Skeletal muscle satellite cell (primary cell): ENCODE results near the gene SH3PXD2A.
A peak's percentile ranks its signal among the peaks of the same experiment; 100 is the strongest.
"Not testable (repeated sequence)": the region's sequence is repeated elsewhere in the genome, so short reads cannot be mapped to it uniquely, and the experiment has no call there.

Source experiments
- H3K27me3 ChIP-seq: 2 replicates; pipeline ENCODE4 v1.7.0; 2013; ENCODE audit warnings: low read length; ENCODE audit not compliant: control insufficient read depth, insufficient read depth
- H3K36me3 ChIP-seq: 2 replicates; pipeline ENCODE4 v1.7.0; 2013; ENCODE audit warnings: mild to moderate bottlenecking, control low read depth, low read length; ENCODE audit not compliant: insufficient read depth
- H3K4me1 ChIP-seq: 2 replicates; pipeline ENCODE4 v1.7.0; 2013; ENCODE audit warnings: low read length; ENCODE audit not compliant: control insufficient read depth, insufficient read depth
- H3K4me2 ChIP-seq: 2 replicates; pipeline ENCODE4 v1.7.0; 2013; ENCODE audit warnings: mild to moderate bottlenecking, low read length
- H3K4me3 ChIP-seq: 2 replicates; pipeline ENCODE4 v1.7.0; 2013; ENCODE audit warnings: low read length
- H3K9ac ChIP-seq: 2 replicates; pipeline ENCODE4 v1.7.0; 2013; ENCODE audit warnings: mild to moderate bottlenecking, low read depth, low read length, moderate library complexity
- H3K9me3 ChIP-seq: replicated peaks from 2 replicates; pipeline ENCODE4 v1.7.0; 2013; ENCODE audit warnings: mild to moderate bottlenecking, control low read depth, low read length

Gene SH3PXD2A

DNA sequence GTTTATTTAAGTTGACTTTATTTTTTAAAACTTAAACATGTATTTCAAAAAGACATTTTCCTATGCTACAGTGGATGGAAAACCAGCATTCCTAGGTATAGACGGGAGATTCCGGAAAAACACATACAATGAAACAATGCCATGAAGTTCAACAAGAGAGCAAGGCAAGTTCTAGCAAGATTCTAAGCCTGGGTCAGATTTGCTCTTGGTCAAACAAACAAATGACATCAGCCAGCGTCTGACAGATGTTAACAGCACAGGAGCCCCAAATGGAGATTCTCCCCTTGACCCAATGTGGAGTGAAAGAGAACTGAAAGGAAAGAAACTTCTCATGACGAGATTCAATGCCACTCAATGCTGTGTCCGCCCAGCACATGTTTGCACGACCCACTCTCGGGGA, 212.0 kb downstream of the SH3PXD2A start:
- Histone ChIP-seq H3K4me2 (no peak overlapping the region), H3K27me3 (no peaks in the 10 kb centered on the region), H3K36me3 (peaks cover 8% of the 10 kb centered on the region), H3K9me3 (no peaks in the 10 kb centered on the region), H3K9ac (no peak overlapping the region), H3K4me3 (no peak overlapping the region), H3K4me1 (peaks cover 38% of the 10 kb centered on the region)

DNA sequence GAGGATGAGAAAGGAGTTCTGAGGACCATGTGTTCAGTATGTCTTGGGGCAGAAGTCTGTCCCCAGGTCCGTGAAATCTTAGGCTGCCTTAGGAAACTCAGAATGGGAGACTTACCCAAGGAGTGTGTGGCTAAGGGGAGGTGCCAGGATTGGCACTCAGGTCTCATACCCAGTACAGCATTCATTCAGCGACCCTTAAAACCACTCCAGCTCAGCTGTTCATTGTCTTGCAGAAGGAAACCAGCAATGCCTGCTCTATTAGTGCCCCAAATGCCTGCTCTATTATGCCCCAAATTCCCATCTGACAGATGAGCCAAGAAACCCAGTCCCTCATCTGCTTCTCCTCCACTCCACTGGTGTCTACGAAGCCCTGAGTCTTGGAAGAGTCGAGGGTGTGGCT, 214.1 kb downstream of the SH3PXD2A start:
- H3K4me3 ChIP-seq: no peak overlapping the region
- no peaks in the 10 kb centered on the region for H3K9me3 ChIP-seq
- H3K4me1 ChIP-seq: peaks cover 50% of the 10 kb centered on the region
- no peaks in the 10 kb centered on the region for H3K36me3 ChIP-seq
- no peak overlapping the region for H3K9ac ChIP-seq
- H3K27me3 ChIP-seq: no peaks in the 10 kb centered on the region
- no peak overlapping the region for H3K4me2 ChIP-seq

DNA sequence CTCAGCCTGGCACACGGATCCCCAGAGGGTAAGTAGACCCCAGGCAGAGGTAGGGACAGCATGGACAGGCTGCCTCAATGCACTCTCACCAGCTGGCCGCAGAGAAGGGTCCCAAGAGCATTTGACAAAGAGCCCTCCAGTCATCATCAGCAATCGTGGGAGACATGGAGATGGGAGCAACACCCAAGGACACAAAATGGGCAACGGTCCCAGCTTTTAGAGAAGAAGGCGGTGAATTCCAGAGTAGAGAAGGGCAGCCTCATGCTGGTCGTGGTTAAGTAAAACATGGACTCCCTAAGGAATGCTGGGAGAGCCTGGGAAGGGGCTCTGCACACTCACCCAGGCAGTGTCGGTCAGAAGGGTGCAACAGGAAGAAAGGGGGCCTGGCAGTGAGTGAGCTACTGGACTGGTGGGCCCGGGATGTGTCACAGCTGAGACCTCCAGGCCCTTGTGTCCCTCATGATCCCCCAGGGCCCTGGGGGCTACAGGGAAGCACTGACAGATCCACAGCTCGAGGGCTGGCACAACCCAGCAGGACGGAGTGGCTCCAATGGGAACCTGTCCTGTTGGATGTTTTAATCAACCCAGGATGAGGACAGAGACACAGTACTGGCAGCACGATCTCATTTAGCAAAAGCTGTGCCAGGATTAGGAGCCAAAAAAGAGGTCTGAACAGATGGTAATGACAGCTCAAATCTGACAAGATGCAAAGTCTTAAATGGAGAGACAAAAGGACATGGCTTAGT, 214.8 kb downstream of the SH3PXD2A start:
- no peak overlapping the region for H3K4me2 ChIP-seq
- no peak overlapping the region for H3K4me3 ChIP-seq
- no peak overlapping the region for H3K9ac ChIP-seq
- H3K9me3 ChIP-seq: no peaks in the 10 kb centered on the region
- peaks cover 48% of the 10 kb centered on the region for H3K4me1 ChIP-seq
- no peaks in the 10 kb centered on the region for H3K27me3 ChIP-seq
- no peaks in the 10 kb centered on the region for H3K36me3 ChIP-seq

DNA sequence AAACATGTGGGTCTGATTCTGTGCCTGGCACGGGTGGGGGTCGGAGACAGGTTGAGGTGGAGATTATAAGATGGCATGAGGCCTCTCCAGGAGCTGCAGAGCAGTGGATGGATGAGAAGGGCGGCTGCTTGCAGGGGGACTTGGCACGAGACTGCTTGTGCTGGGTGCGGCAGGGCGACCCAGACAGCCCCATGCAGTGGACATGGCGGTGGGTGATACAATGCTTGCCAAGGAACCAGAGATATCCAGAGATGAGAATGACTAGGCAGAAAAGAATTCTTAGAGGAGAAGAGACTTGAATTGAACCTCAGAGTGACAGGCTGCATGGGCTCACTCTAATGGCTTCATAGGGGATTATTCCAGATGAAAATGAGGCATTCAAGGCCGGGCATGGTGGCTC, 216.4 kb downstream of the SH3PXD2A start:
- Histone ChIP-seq H3K4me1 (peaks cover 41% of the 10 kb centered on the region), H3K36me3 (no peaks in the 10 kb centered on the region)

DNA sequence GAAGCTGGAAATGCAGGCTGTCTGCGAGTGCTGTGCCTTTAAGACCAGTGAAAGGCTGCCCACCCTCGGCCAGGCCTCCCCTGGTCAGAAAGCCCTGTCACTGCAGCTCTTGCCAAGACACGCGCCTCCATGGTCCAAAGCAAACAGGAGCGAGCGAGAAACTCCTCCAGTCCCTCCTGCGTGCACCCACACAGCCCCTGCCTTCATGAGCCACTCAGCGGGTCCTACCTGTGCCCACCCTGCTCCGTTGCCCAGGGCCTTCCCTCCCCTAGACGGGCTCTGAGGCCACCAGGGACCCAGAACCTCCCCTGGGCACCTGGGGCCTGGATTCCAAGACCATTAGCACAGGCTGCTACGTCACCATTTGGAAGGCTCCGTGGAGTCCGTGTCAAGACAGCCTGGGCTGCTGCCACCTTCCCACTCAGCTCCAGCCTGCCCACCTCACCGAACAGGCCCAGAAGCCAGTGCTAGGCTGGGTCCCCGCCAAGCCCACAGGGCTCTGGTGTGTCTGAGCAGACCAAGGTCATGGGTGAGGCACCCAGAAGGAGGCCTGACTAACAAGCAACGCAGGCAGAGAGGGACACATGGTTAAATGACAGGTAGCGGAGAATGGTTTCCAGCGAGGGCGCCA, 217.3 kb downstream of the SH3PXD2A start:
- Histone ChIP-seq H3K4me3 (no peak overlapping the region), H3K9me3 (no peaks in the 10 kb centered on the region), H3K36me3 (no peaks in the 10 kb centered on the region), H3K4me1 (peaks cover 41% of the 10 kb centered on the region), H3K4me2 (peak overlapping the region; percentile 74), H3K27me3 (no peaks in the 10 kb centered on the region), H3K9ac (no peak overlapping the region)

More for the DNA sequence above, 216.4 kb downstream of the SH3PXD2A start:
- no peak overlapping the region for H3K4me3 ChIP-seq
- no peak overlapping the region for H3K9ac ChIP-seq
- H3K9me3 ChIP-seq: no peaks in the 10 kb centered on the region
- H3K4me2 ChIP-seq: no peak overlapping the region
- H3K27me3 ChIP-seq: no peaks in the 10 kb centered on the region

DNA sequence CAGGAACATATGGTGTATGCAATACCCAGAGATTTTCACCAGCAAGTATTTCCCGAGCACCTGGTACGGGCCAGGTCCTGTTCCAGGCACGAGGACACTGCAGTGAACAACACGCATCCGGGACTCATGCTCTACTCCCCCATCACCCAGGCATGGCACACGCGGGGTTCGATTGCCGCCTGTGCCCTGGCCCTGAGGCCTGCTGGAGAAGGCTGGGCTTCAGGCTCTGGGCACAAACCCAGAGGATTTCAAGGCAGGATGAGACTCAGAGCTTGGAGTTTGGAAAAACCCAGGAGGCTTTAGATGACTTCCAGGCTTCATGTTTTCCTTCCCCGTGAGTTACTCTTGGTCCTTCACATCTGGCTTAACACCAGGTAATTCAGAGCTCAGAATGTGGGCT, 218.4 kb downstream of the SH3PXD2A start:
- Histone ChIP-seq H3K4me2 (peak overlapping the region; percentile 74), H3K9me3 (no peaks in the 10 kb centered on the region), H3K4me1 (peaks cover 41% of the 10 kb centered on the region), H3K9ac (no peak overlapping the region), H3K4me3 (no peak overlapping the region), H3K36me3 (peaks cover 2% of the 10 kb centered on the region), H3K27me3 (no peaks in the 10 kb centered on the region)

DNA sequence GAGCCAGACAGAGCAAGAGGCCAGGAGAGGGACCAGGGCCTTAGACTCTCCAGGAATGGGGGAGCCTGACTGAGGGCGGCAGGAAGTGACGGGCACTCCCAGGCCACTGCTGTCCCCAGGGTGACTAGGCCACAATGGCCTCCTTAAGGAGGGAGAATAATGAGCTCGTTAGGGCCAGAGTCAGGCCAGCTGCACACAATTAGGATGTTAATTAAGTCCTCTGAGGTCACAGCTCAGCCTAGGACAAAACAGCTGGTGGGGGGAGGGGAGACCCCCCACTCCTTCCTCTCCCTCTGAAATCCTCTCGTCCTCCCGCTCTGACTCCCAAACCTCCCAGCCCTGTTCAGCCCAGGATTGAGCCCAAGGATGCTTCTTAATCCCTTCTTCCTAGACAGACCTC, 218.9 kb downstream of the SH3PXD2A start:
- Histone ChIP-seq H3K9me3 (no peaks in the 10 kb centered on the region), H3K27me3 (no peaks in the 10 kb centered on the region), H3K36me3 (peaks cover 8% of the 10 kb centered on the region), H3K4me3 (no peak overlapping the region), H3K4me2 (no peak overlapping the region), H3K4me1 (peaks cover 41% of the 10 kb centered on the region), H3K9ac (no peak overlapping the region)

DNA sequence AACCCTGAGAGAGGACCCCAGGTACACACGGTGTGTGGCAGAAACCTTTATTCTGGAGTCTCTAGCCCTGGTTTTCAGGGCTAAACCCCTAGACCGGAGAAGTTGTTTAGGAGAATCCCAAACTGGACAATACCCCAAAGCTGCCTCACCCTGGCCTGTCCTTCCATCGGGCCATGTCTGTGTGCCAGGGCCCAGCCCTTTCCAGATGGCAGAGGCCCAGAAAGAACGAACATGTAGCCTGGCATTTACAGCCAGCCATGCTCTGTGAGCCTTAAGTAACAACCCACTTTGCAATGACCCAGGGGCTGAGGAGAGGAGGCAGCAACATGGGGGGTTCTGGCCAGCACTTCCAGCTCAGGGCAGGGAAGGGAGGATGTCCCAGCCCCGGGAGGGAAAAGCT, 219.8 kb downstream of the SH3PXD2A start:
- Histone ChIP-seq H3K4me3 (no peak overlapping the region), H3K27me3 (no peaks in the 10 kb centered on the region), H3K9ac (no peak overlapping the region), H3K4me2 (no peak overlapping the region), H3K9me3 (no peaks in the 10 kb centered on the region), H3K36me3 (peaks cover 10% of the 10 kb centered on the region), H3K4me1 (peaks cover 41% of the 10 kb centered on the region)

DNA sequence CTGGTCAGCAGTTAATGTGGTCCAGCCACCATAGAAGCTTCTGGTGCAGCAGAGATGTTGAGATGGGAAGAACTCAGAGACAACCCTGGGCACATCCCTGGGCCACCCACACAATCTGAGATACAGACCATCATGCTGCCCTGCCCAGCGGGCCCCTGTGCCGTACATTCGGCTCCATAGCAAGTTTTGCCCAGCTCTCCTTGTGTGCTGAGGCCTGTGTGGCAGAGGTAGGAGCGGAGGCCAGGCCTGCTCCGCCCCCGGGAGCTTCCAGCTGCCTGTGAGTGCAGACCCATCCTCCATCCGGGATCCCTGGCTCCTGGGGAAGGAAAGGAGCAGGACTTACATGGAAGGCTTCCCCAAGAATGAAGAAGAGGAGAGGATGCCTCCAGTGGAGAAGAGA, 221.5 kb downstream of the SH3PXD2A start:
- peaks cover 38% of the 10 kb centered on the region for H3K4me1 ChIP-seq
- H3K4me2 ChIP-seq: no peak overlapping the region
- H3K9ac ChIP-seq: no peak overlapping the region
- H3K9me3 ChIP-seq: no peaks in the 10 kb centered on the region
- no peaks in the 10 kb centered on the region for H3K27me3 ChIP-seq
- peaks cover 10% of the 10 kb centered on the region for H3K36me3 ChIP-seq
- H3K4me3 ChIP-seq: no peak overlapping the region

DNA sequence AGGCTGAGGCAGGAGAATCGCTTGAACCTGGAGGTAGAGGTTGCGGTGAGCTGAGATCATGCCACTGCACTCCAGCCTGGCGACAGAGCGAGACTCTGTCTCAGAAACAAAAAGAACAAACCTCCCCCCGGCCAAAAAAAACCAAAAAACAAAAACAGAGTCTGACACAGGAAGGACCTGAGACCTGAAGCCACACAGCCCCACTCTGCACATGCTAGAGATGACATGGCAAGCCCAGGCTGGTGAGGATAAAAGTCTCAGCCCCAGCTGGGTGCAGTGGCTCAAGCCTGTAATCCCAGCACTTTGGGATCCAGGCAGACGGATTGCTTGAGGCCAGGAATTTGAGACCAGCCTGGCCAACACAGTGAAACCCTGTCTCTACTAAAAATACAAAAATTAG, 222.5 kb downstream of the SH3PXD2A start:
- H3K4me2 ChIP-seq, H3K9me3 ChIP-seq, H3K27me3 ChIP-seq, H3K4me3 ChIP-seq, H3K9ac ChIP-seq: not testable (repeated sequence)
- peaks cover 11% of the 10 kb centered on the region for H3K36me3 ChIP-seq
- peaks cover 28% of the 10 kb centered on the region for H3K4me1 ChIP-seq

DNA sequence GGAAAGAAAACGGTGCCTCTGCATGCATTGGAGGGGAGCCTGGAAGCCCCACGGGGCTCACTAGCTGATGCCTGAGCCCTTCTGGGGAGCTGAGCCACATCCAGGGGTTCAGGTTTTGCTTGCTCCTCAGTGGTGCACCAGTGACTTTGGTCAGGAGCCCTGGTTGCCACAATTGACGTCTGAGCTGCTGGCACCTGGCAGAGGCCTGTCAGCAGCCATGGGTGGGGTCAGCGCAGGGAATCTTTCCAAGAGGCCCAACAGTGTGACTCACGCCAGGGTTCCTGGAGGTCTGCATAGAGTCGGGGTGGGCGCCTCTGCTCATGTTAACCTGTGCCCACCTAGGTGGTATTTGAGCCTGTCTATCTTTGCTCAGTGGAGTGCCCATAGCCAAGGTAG, 223.1 kb downstream of the SH3PXD2A start:
- Histone ChIP-seq H3K4me2 (no peak overlapping the region), H3K36me3 (peaks cover 17% of the 10 kb centered on the region), H3K27me3 (no peaks in the 10 kb centered on the region), H3K9me3 (no peaks in the 10 kb centered on the region), H3K4me1 (peaks cover 22% of the 10 kb centered on the region), H3K9ac (no peak overlapping the region), H3K4me3 (no peak overlapping the region)

DNA sequence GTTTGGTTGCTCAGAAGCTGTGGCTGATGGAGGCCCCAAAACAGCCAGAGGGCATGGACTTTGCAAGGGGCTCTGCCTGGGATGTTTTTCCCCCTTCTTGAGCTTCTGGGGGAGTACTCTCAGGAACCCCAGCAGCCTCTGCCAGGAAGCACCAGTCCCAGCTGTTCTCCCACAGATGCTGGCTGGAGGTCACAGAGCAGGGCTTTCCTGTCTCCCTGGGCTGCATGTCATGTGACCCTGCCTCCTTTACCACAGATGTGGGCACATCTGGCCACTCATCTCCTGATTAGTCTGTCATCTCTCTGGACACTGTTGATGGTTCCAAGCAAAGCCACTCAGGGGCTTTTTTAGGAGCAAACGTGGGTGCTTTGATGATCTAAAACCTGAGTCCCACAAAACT, 225.2 kb downstream of the SH3PXD2A start:
- no peak overlapping the region for H3K4me2 ChIP-seq

More for the DNA sequence above, 225.2 kb downstream of the SH3PXD2A start:
- peaks cover 3% of the 10 kb centered on the region for H3K4me1 ChIP-seq
- no peaks in the 10 kb centered on the region for H3K27me3 ChIP-seq
- H3K4me3 ChIP-seq: no peak overlapping the region
- H3K9ac ChIP-seq: no peak overlapping the region
- peaks cover 31% of the 10 kb centered on the region for H3K36me3 ChIP-seq
- H3K9me3 ChIP-seq: no peaks in the 10 kb centered on the region
